K562 (cell line): ENCODE results near the gene RBM12. TPM values are rescaled to one million over a fixed set of nuclear protein-coding genes. Genes with fewer than 3 reads are reported as not detected.
A peak's percentile ranks its signal among the peaks of the same experiment; 100 is the strongest.

Experiments
- CREB5 ChIP-seq: fragments of 250-450 bp; sonication (Bioruptor Pico); IDR thresholded peaks from 2 replicates; pipeline ENCODE4 v1.5.0; 2020; ENCODE audit warnings: mild to moderate bottlenecking
- DLX4 ChIP-seq: fragments of 250-450 bp; sonication (Bioruptor Pico); IDR thresholded peaks from 2 replicates; pipeline ENCODE4 v1.6.1; 2021; ENCODE audit warnings: mild to moderate bottlenecking
- FOXM1 ChIP-seq, 2 experiments: fragments of 450-650 bp in 1 of 2; sonication (generic) in 1 of 2; formaldehyde crosslinking in 1 of 2; IDR thresholded peaks; 2 replicates each; pipeline versions ENCODE4 v1.6.1 to v1.9.0; 2017 to 2022; ENCODE audit warnings: low read depth in 2 of 2, mild to moderate bottlenecking in 2 of 2, missing genetic modification reagents in 1 of 2, moderate library complexity in 1 of 2
- KDM4B ChIP-seq, 2 experiments: fragments of 450-650 bp in 1 of 2; sonication (generic) in 1 of 2; IDR thresholded peaks; 2 replicates each; pipeline ENCODE4 v1.6.1; 2016 to 2017; ENCODE audit warnings: borderline replicate concordance in 2 of 2, antibody characterized with exemption in 1 of 2, low read depth in 1 of 2, mild to moderate bottlenecking in 1 of 2
- SNAPC5 ChIP-seq: fragments of 250-450 bp; sonication (Bioruptor Pico); IDR thresholded peaks from 2 replicates; pipeline ENCODE4 v1.8.0; 2021; ENCODE audit warnings: moderate library complexity, mild to moderate bottlenecking, inconsistent platforms
- TEAD2 ChIP-seq: fragments of 450-650 bp; IDR thresholded peaks from 2 replicates; pipeline ENCODE4 v1.6.1; 2016; ENCODE audit warnings: missing genetic modification characterization, control low read depth, missing compliant biosample characterization
- ZFP30 ChIP-seq: fragments of 250-450 bp; sonication (Bioruptor Pico); IDR thresholded peaks from 2 replicates; pipeline ENCODE4 v1.8.0; 2022; ENCODE audit warnings: moderate library complexity, mild to moderate bottlenecking, inconsistent platforms, borderline replicate concordance
- ZMIZ1 ChIP-seq, 2 experiments: fragments of 150-350 bp in 1 of 2; IDR thresholded peaks; 2 replicates each; pipeline ENCODE4 v1.6.1; 2012 to 2016; ENCODE audit warnings: low read depth in 2 of 2, low read length in 2 of 2, mild to moderate bottlenecking in 1 of 2, moderate library complexity in 1 of 2
- ZNF133 ChIP-seq: fragments of 250-450 bp; sonication (Bioruptor Pico); IDR thresholded peaks from 2 replicates; pipeline ENCODE4 v1.4.0; 2020; ENCODE audit warnings: mild to moderate bottlenecking
- ZNF184 ChIP-seq: sonication (generic); formaldehyde crosslinking; IDR thresholded peaks from 2 replicates; pipeline ENCODE4 v1.5.0; 2020; ENCODE audit warnings: missing genetic modification reagents
- ZNF407 ChIP-seq: fragments of 450-650 bp; IDR thresholded peaks from 2 replicates; pipeline ENCODE4 v1.6.1; 2016; ENCODE audit warnings: low read depth
- polyA plus RNA-seq, 8 experiments: library from polyadenylated mRNA; depleted of rRNA in 4 of 8; stranded (reverse) in 5 of 8; unstranded in 3 of 8; fragments of >200 nt; fragmentation: Nextera tagmentation in 2 of 8; fragmentation: Illumina TruSeq in 1 of 8; extraction: Ambion mirVana in 2 of 8; extraction: Trizol in 1 of 8; gene quantifications; 2 replicates each; pipeline versions ENCODE4 v1.2.1 to v1.2.3, GENCODE V29; 2011 to 2014; ENCODE audit warnings: inconsistent platforms in 1 of 8, missing spikeins in 1 of 8
- total RNA-seq, 7 experiments: library from RNA; depleted of rRNA in 6 of 7; stranded (reverse); fragments of >200 nt in 6 of 7; fragmentation: Illumina TruSeq in 2 of 7; extraction: Trizol in 2 of 7; gene quantifications; 2 replicates each; pipeline versions ENCODE4 v1.2.1 to v1.2.3, GENCODE V29; 2011 to 2021; ENCODE audit warnings: low replicate concordance in 1 of 7

Gene RBM12
- total and polyA plus RNA-seq, 9 of the 15 experiments (the other 6 are each of a cell fraction or from before 2014, with no cell fraction given): 5.0 to 162 (median 73.3) TPM

GRCh38 chr20:35616465-35617396, 48.0 kb downstream of the RBM12 start (continued):
- TF ChIP-seq DLX4 (CRISPR knock-in tag) (no peak), KDM4B (IDR thresholded peaks at IDR 0.05; ENCODE audit: borderline replicate concordance in 2 of 2, low read depth in 1 of 2) (no peak), ZFP30 (no peak), SNAPC5 (CRISPR knock-in tag) (no peak), ZNF184 (CRISPR knock-in tag) (no peak), FOXM1 (IDR thresholded peaks at IDR 0.05; ENCODE audit: low read depth) (no peak), FOXM1 (CRISPR knock-in tag; IDR thresholded peaks at IDR 0.05; ENCODE audit: low read depth) (0 out of 2 replicates have a peak, but pooled peaks have one; percentile 41), ZNF133 (CRISPR knock-in tag) (no peak), ZNF407 (no peak), TEAD2 (tag) (no peak), CREB5 (CRISPR knock-in tag) (no peak), ZMIZ1 (IDR thresholded peaks at IDR 0.05; ENCODE audit: low read depth in 2 of 2, low read length in 2 of 2) (no peak)
